Heart left ventricle (tissue), 13 donors: Measurements from ENCODE around the gene TNFRSF11A.

ENCODE experiments used
- POLR2A ChIP-seq, 2 donors: fragments of 450-650 bp; IDR thresholded peaks; one replicate each; pipeline ENCODE4 v1.6.1; 2017; ENCODE audit warnings: antibody characterized with exemption in 2 of 2, mild to moderate bottlenecking in 2 of 2, moderate library complexity in 2 of 2
- TF ChIP-seq, protein P1 (sequence below), 12 donors: fragments of 200-600 bp; sonication (generic) in 4 of 12; IDR thresholded peaks; one replicate each; pipeline versions ENCODE4 v1.5.0 to v1.8.0; 2018 to 2022; ENCODE audit warnings: antibody characterized with exemption in 12 of 12, mild to moderate bottlenecking in 5 of 12
- donor health status: ischemic (EF 13 %, LVEDD 7.1; RV severe dilation, severe dysfunction).
- donor health status: DM: no; HTN: yes; CAD: no.
- donor health status: DM: no; HTN: no; CAD: no.
- donor health status: ischemic (EF 25% LVEDD 6.9; RV normal size, moderate dysfunction).
- donor health status: ischemic (EF 25% LVEDD 5.7; RV mildly dilated, moderate dysfunction).
- donor health status: ischemic (EF 35%, LVEDD 5.7; RV mildly dilated, moderate dysfunction).
- donor health status: nonischemic (EF 11% LVEDD 7.7; RV severe dilation, severe dysfunction).
- donor health status: DM: yes; HTN: yes; CAD: no.
- donor health status: PGD.
- donor health status: ischemic (EF 29% LVEDD 5.4; RV normal size, mild dysfunction).
- donor health status: nonischemic (EF 23%, LVEDD 6.1; RV moderate dilation, normal function).

DNA sequence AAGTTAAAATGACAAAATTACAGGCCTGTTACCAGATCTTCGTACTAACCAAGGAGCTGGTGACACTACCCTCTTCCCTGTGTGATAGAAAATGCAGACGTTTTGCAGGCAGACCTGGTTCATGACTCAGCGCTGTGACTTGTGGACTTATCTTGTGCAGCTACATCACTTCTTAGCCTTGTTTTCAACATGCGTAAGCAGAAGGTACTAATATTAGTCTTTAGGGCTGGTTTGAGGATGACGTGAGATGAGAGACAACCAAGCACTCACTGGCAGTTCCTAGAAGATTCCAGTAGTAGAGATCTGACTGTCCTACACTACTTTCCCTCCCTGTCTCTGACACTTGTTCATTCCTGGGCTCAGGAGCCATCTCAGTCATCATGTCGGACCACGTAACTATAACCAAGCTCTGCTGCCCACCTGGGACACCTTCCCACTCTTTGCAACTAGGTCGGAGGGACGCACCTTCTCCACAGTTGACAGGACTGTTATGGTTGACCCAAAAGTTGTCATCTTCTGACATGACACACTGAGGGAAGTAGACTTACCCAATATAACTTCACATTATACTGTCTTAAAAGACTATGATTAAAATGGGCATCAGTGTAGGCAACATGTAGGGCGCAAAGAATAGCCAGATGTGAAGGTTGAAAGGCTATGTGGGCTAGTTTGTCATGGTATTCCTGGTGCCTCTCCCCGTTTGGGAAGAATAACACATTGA, 64.8 kb downstream of the TNFRSF11A start:
- TF ChIP-seq, protein P1, sequence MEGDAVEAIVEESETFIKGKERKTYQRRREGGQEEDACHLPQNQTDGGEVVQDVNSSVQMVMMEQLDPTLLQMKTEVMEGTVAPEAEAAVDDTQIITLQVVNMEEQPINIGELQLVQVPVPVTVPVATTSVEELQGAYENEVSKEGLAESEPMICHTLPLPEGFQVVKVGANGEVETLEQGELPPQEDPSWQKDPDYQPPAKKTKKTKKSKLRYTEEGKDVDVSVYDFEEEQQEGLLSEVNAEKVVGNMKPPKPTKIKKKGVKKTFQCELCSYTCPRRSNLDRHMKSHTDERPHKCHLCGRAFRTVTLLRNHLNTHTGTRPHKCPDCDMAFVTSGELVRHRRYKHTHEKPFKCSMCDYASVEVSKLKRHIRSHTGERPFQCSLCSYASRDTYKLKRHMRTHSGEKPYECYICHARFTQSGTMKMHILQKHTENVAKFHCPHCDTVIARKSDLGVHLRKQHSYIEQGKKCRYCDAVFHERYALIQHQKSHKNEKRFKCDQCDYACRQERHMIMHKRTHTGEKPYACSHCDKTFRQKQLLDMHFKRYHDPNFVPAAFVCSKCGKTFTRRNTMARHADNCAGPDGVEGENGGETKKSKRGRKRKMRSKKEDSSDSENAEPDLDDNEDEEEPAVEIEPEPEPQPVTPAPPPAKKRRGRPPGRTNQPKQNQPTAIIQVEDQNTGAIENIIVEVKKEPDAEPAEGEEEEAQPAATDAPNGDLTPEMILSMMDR (IDR thresholded peaks at IDR 0.05): no peak
- TF ChIP-seq POLR2A (IDR thresholded peaks at IDR 0.05): no peak
